Fibroblast of the aortic adventitia (primary cell): ENCODE measurements around the gene ANKRD2. TPM values are rescaled to one million over a fixed set of nuclear protein-coding genes. Genes with fewer than 3 reads are reported as not detected.

Source experiments
- DNase-seq: peaks from one replicate; pipeline ENCODE4 v3.0.0-alpha.2; 2010; ENCODE audit warnings: low read depth
- H3K4me3 ChIP-seq: 2 replicates; pipeline ENCODE4 v1.5.1; 2011; ENCODE audit warnings: low read depth, mild to moderate bottlenecking, control low read depth, low read length, moderate library complexity
- total RNA-seq: library from RNA; depleted of rRNA; stranded (reverse); fragments of >200 nt; gene quantifications from 2 replicates; pipeline ENCODE4 v1.2.3, GENCODE V29; 2012; ENCODE audit warnings: low replicate concordance
- TF ChIP-seq, protein P1 (sequence below): IDR thresholded peaks from 2 replicates; pipeline ENCODE4 v1.5.1; 2011; ENCODE audit warnings: mild to moderate bottlenecking, low read length, control low read depth, inconsistent platforms; ENCODE audit not compliant: insufficient read depth

Gene ANKRD2
- total RNA-seq, 1 donor = 0.27 TPM

DNA sequence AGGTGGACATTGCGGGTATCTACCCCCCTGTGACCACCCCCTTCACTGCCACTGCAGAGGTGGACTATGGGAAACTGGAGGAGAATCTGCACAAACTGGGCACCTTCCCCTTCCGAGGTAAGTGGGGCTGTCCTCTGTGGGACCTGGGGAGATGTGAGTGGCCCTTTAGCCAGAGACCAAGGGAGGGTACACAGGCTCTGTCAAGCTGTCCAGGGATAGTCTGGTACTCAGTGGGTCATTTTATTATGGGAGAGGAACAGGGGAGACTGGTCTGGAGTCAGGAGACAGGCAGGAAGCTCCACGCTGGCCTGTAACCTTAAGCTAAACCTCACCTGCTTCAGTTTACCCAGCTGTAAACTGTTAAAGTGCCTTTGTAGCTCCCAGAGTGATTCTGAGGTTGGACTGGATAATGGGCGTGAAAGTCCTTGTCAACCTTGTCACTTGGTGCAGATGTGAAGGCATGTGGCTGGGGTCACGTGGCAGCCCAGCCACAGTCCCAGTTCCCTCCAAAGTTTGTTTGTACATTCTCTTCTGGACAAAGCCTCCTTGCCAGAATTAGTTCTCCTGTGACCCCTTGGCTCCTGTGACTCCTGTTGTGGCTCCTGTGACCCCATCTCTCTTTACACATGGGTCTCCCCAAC is 12.3 kb downstream of the ANKRD2 start:
- no peak for DNase-seq
- TF ChIP-seq, protein P1, sequence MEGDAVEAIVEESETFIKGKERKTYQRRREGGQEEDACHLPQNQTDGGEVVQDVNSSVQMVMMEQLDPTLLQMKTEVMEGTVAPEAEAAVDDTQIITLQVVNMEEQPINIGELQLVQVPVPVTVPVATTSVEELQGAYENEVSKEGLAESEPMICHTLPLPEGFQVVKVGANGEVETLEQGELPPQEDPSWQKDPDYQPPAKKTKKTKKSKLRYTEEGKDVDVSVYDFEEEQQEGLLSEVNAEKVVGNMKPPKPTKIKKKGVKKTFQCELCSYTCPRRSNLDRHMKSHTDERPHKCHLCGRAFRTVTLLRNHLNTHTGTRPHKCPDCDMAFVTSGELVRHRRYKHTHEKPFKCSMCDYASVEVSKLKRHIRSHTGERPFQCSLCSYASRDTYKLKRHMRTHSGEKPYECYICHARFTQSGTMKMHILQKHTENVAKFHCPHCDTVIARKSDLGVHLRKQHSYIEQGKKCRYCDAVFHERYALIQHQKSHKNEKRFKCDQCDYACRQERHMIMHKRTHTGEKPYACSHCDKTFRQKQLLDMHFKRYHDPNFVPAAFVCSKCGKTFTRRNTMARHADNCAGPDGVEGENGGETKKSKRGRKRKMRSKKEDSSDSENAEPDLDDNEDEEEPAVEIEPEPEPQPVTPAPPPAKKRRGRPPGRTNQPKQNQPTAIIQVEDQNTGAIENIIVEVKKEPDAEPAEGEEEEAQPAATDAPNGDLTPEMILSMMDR = no peak
- no peak overlapping the region for H3K4me3 ChIP-seq

DNA sequence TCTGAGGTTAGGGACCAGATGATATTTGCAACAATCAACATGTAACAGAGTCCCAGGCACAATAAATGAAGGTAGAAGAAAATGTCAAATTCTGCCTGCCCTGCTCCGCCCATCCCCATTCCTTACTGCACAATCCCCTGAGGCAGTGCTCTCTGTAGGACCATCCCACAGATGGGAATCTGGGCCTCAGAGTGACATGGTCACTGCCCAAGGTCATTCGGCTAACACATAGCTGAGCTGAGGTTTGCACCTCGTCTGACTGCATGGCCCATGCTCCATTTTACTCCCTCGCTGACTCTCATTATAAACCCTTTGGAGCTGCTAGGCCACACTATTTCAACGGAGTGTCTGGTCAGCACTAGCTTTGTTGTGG is 12.8 kb downstream of the ANKRD2 start:
- no peak for DNase-seq
- no peak overlapping the region for H3K4me3 ChIP-seq
- TF ChIP-seq, protein P1 = no peak

DNA sequence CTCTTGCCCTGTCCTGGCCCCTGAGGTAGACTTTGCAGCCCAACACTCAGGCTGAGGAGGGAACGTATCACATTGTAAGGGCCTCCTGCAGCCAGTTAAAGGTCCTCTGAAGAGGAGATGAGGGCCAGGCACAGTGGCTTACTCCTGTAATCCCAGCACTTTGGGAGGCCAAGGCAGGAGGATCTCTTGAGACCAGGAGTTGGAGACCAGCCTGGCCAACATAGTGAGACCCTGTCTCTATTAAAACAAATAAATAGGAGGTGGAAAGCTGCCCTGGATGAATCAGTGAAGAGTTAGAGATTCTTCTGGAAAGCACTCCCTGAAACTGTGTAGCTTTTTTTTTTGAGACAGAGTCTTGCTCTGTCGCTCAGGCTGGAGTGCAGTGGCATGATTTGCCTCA is 14.6 kb downstream of the ANKRD2 start:
- DNase-seq = no peak
- TF ChIP-seq, protein P1 = no peak
- no peak overlapping the region for H3K4me3 ChIP-seq

DNA sequence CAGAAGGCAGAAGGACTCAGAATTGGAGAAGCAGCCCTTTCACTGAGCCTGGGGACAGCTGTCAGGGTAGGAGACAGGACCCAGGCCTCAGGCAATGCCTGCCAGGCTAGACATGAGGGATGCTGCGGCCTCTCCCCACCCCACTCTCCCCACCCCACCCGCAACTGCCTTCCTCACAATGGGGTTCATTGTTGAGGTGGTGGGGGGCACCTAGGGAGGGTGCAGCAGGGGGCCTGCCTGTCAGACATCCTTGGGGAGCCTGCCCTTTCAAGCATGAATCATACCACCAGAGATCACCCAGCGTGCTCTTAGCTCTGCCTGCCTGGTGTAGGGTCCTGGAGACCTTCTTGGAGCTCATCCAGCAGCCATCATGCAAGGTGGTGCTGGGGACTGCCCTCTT is 16.9 kb downstream of the ANKRD2 start, which contains the start of gene C10orf62:
TSS of gene C10orf62 (plus strand) at position 243 of the 400 bp plus-strand sequence. CDS start 177 bp downstream, outside the sequence.
- TF ChIP-seq, protein P1 = no peak
- no peak for DNase-seq
- no peak within 1 kb of the TSS for H3K4me3 ChIP-seq

DNA sequence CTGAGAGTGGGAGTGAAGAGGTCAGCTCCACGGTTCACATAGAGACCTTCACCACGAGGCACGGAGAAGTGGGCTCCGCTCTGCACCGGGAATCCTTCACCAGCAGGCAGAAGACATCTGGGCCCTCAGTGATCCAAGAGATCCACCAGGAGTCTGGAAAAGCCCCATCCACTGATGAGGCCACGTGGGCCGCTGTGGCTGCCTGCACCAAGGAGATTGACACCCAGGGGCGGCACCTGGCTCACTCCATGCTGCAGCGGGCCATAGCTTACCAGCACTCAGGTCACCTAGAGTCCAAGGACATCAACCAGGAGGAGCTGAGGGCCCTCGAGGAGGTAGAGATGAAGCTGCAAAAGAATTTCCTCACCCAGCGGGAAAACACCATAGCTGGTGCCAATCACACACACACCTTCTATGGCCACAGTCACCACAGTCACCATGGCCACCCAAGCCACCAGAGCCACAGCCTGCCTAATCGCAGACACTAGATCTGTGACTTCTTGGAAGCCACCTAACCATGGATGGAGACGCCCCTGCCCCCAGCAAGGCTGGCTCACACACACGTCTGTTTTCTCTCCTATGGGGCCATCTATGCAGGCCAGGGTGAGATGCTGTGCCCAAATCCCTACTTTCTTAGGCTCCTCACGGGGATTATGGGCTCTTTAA is 17.6 kb downstream of the ANKRD2 start:
- no peak for DNase-seq
- H3K4me3 ChIP-seq = no peak overlapping the region
- TF ChIP-seq, protein P1 = no peak

DNA sequence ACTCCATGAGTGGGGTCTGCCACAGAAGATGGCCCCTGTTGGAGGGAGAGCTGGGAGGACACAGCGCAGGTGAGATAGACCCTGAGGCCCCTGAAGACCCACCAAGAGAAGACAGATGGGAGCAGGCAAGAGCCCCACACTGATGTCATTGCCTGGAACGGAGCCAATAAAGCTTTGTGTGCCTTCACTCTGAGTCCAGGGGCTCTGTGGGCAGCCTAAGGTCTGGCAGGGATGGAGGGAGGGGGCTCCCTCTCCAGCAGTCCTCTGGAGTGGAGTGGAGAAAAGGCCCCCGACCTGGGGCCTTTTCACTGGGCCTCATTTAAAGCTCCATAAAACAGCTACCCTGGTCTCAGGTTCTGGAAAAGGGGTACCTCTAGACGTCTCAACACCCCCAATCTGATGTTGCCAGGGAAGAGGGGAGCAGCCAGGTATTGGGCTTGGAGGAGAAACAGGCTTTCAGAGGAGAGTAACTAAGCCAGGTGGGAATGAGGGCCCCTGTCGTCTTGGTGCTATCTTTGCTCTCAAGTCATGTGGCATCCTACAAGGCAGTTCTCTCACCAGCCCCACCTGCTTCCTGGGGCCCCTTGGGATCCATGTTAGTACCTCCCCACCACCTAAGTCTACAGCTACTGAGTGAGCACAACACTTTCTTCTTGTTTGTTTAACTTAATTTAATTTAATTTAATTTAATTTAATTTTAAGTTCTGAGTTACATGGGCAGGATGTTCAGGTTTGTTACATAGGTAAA is 18.3 kb downstream of the ANKRD2 start:
- no peak overlapping the region for H3K4me3 ChIP-seq
- TF ChIP-seq, protein P1 = no peak
- DNase-seq = no peak
